Stimulated activated CD4-positive, alpha-beta T cell treated with anti-CD3 and anti-CD28 coated beads, TNF-alpha, amount 100 ng/mL, for 4 hours (primary cell): ENCODE measurements around the gene SLC25A1.

Source experiments
- DNase-seq, 3 experiments: peaks; one replicate each; pipeline ENCODE4 v3.0.0-alpha.2; 2020; ENCODE audit warnings: low read depth in 3 of 3

Gene SLC25A1

GRCh38 chr22:19178657-19179496 is at the start of gene SLC25A1:
Gene SLC25A1 (minus strand): TSS chr22:19178736. CDS start chr22:19178673, 63 bp downstream.
- DNase-seq: peak; percentile 65 to 88 (median 71)

- DNase-seq: no peak
Measured at GRCh38 chr22:19228179-19228578, 49.6 kb upstream of the SLC25A1 start.

DNA sequence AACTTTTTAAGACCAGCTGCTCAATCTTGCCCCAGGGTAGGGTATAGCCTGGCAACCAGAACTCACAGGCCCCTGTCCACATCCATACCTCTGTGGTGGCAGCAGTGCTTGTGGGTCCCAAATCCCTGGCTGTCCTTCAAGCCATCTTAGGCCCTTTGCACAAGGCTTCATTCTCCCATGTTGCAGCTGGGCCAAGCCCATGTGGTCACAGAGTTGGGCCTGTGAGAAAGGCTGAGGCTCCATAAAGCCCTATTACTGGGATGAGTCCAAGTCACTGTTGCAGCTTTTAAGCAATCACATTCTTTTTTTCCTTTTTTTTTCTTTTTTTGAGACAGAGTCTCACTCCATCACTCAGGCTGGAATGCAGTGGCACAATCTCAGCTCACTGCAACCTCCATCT is 47.9 kb upstream of the SLC25A1 start:
- DNase-seq: no peak

GRCh38 chr22:19225560-19225959 is 47.0 kb upstream of the SLC25A1 start:
- no peak for DNase-seq

DNA sequence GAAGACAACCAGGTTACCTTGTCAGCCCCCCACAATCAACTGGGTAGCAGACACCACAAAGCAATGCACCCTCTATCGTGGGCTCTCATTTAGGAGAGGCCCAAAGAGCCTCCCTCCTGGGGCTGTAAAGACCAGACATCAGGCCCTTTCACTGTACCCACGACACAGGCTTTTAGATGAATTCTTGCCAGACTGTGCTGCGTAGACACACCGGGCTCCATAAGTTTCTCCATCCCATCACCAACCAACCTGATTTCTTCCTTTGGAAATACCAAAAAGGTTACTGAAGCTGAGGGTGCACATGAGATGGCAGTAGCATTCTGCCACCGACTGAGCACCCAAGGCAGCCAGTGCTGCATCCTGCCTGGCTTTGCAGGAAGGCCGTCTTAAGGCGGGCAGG is 46.4 kb upstream of the SLC25A1 start:
- DNase-seq: no peak

DNA sequence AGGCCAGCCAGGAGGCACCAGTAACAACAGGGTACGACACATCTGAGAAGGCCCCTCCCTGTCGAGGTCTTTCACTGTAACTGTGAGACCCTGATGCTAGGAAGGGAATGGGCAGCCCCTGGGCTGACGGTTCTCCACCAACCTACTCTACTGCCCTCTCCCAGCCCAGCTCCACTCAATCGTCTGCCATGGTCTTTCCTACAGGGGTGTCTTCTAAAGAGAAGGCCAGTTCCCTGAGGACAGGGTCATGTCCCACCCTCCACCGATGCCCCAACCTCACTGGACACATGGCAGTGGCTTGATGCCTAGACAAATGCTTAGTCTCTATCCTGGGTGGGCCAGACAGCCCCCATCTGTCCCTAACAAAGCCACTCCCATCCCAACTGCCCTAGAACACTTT is 46.0 kb upstream of the SLC25A1 start:
- DNase-seq: no peak

GRCh38 chr22:19223617-19224016 is 45.1 kb upstream of the SLC25A1 start:
- no peak for DNase-seq

DNA sequence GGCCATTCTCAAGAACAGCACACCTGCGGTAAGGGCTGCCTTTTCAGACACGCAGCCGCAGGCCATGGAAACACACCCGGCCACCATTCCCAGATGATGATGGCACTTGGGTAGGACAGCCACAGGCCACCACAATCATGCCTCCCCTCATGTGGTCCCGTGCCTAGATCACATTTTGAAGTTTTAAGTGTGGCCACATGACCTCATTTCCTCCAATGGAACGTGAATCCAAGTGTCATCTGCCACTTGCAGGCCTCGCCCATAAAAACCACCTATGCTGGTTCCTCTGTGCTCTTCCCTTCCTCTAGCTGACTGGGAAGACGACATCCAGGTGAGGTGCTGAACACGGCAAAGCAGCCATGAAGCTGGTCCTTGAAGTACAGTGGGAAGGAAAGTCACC is 44.6 kb upstream of the SLC25A1 start:
- DNase-seq: no peak

DNA sequence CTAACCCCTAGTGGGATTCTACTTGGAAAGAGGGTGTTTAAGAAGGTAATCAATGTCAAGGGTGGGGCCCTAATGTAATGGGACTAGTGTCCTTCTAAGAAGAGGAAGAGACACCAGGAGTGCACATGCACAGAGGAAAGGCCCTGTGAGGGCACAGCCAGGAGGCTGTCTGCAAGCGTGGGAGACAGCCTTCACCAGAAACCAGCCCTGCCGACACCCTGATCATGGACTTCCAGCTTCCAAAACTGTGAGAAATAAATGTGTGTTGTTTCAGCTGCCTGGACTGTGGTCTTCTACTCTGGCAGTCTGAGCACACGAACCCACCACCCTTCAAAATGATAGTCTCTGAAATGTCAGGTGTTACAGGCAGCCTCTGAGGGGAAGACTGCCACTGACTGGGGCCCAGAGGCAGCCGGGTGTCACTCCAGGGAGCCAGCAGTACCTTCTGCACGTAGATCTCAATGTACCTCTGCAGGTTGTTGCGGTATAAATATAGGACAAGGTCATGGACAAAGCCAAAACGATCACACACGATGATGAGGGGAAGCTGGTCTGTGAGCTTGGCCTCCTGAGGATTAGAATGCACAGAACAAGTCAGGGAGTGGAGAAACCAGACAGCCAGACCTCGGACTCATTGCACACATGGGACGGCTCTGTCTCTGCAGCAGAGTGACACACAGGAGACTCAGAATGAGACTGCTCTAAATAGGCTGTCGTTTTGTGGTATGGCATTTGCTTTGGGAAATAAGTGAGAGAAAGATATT is 43.9 kb upstream of the SLC25A1 start:
- no peak for DNase-seq

DNA sequence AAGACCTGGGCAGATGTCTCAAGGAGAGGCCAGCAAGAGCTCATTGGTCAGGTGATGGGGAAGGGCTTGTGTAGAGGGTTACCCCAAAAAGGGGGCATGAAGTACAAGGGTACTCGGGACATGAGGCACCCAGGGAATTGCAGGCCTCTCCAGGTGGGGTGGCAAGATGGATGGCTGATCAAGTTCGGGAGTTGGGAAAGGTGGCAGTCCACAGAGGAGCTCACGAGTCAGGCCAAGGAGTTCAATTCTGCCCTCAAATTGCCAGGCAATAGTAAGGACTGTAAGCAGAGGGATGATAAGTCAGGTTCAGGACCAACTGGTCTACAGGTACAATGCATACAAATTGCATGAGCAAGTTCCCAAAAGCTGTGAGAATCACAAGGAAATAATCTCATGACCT is 42.3 kb upstream of the SLC25A1 start:
- no peak for DNase-seq

GRCh38 chr22:19218541-19219233 is 40.2 kb upstream of the SLC25A1 start:
- DNase-seq: no peak

- DNase-seq: no peak
Measured at GRCh38 chr22:19216579-19216978, 38.0 kb upstream of the SLC25A1 start.

- no peak for DNase-seq
Measured at GRCh38 chr22:19215360-19215759, 36.8 kb upstream of the SLC25A1 start.

GRCh38 chr22:19214078-19214473 is 35.5 kb upstream of the SLC25A1 start:
- DNase-seq: no peak

DNA sequence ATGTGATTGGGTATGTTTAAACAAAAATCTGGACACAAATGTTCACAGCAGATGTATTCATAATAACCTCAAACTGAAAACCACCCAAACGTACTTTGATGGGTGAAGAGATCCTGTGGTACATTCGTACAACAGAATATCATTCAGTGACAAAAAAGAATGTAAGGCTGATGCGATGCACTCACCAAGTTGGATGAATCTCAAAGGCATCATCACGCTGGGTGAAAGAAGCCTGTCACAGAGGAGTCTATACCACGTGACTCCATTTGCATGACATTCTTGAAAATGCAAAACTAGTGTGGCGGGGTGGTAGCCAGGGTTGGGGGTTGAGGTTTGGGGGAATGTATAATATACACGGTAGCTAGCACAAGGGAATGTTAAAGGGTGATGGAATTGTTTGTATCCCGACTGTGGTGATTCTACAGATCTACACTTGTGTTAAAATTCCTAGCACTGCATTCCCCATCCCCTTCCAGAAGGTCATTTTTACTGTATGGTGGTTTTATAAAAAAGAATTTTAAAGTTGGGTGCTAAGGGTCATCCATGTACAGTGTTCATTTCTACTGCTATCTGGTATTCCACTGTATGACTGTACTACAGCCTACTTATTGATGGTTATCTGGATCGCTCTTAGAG is 35.0 kb upstream of the SLC25A1 start:
- no peak for DNase-seq

- DNase-seq: no peak
Measured at GRCh38 chr22:19213001-19213400, 34.5 kb upstream of the SLC25A1 start.

DNA sequence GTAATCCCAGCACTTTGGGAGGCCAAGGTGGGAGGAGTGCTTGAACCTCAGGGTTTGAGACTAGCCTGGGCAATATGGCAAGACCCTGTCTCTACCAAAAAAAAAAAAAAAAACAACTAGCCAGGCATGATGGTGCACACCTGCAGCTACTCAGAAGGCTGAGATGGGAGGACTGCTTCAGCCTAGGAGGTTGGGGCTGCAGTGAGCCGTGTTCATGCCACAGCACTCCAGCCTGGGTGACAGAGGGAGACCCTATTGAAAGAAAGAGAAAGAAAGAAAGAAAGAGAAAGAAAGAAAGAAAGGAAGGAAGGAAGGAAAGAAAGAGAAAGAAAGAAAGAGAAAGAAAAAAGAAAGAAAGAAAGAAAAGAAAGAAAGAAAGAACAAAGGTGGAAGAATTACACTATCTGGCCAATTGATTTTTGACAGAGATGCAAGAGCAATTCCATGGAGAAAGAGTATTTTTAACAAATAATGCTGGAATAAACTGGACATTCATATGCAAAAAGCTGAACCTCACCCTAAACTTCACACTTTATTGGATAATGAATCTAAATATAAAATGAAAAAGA is 33.9 kb upstream of the SLC25A1 start:
- DNase-seq: no peak

DNA sequence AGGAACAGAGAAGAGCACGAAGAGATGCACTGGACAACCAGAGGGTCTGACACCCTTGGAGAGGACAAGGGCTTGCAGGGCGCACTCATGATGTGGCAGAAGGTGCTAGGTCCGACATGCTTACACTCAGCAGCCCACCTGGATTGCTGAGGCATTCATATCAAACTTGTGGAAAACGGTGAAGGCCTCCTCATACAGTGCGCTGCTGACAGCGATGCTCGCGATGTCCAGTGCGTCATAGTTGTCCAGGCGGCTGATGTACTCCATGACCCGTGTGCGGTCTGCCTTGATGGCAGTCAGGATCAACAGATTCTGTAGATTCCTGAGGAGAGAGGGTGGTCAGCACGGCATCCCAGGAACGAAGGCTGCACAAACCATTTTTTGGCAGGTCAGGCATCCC is 31.7 kb upstream of the SLC25A1 start:
- no peak for DNase-seq

GRCh38 chr22:19208287-19208847 is 29.8 kb upstream of the SLC25A1 start:
- no peak for DNase-seq

DNA sequence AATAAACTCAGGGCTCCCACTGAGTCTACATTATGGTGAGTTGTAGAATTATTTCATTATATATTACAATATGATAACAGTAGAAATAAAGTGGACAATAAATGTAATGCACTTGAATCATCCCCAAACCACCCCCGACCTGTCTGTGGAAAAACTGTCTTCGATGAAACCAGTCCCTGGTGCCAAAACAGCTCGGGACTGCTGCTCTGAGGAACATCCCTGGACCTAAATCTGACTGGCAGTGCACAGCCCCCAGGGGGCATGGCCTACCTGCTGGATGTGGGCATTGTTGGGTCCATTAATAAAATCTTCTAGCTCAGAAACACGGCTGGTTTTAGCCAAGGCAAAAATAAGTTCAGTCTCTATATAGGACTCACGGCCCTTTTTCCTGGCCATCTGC is 29.3 kb upstream of the SLC25A1 start:
- DNase-seq: no peak

- no peak for DNase-seq
Measured at GRCh38 chr22:19207401-19207808, 28.9 kb upstream of the SLC25A1 start.
